H9 (cell line): ENCODE measurements around the gene ASH1L. TPM values are rescaled to one million over a fixed set of nuclear protein-coding genes. Genes with fewer than 3 reads are reported as not detected.
A peak's percentile ranks its signal among the peaks of the same experiment; 100 is the strongest.

Source experiments
- DNase-seq: peaks from one replicate; pipeline ENCODE4 v3.0.0-alpha.2; 2017
- H2AFZ ChIP-seq: one replicate; pipeline ENCODE4 v1.6.1; 2013; ENCODE audit warnings: mild to moderate bottlenecking, low read length, control low read depth, moderate library complexity
- H2AK5ac ChIP-seq: 2 replicates; pipeline ENCODE4 v1.6.1; 2013; ENCODE audit warnings: low read length, control low read depth, mixed read lengths; ENCODE audit not compliant: insufficient read length
- H2BK120ac ChIP-seq: one replicate; pipeline ENCODE4 v1.6.1; 2013; ENCODE audit warnings: low read depth, mild to moderate bottlenecking, low read length, control low read depth, inconsistent platforms; ENCODE audit not compliant: poor library complexity, severe bottlenecking
- H2BK12ac ChIP-seq: 2 replicates; pipeline ENCODE4 v1.6.1; 2013; ENCODE audit warnings: low read length, control low read depth, mixed read lengths, low read depth; ENCODE audit not compliant: insufficient read length
- H2BK15ac ChIP-seq: 2 replicates; pipeline ENCODE4 v1.6.1; 2013; ENCODE audit warnings: low read depth, low read length, control low read depth
- H2BK20ac ChIP-seq: one replicate; pipeline ENCODE4 v1.6.1; 2013; ENCODE audit warnings: low read depth, mild to moderate bottlenecking, low read length, control low read depth, inconsistent platforms; ENCODE audit not compliant: poor library complexity, severe bottlenecking
- H2BK5ac ChIP-seq: 2 replicates; pipeline ENCODE4 v1.6.1; 2013; ENCODE audit warnings: low read length, control low read depth, mixed read lengths; ENCODE audit not compliant: insufficient read length
- H3K14ac ChIP-seq: 2 replicates; pipeline ENCODE4 v1.6.1; 2013; ENCODE audit warnings: low read length, control low read depth; ENCODE audit not compliant: insufficient read depth
- H3K18ac ChIP-seq: 2 replicates; pipeline ENCODE4 v1.6.1; 2013; ENCODE audit warnings: low read depth, mild to moderate bottlenecking, mixed read lengths, low read length, control low read depth; ENCODE audit not compliant: insufficient read length
- H3K23ac ChIP-seq: 2 replicates; pipeline ENCODE4 v1.6.1; 2013; ENCODE audit warnings: low read length, control low read depth, mixed read lengths, low read depth; ENCODE audit not compliant: insufficient read length
- H3K23me2 ChIP-seq: 2 replicates; pipeline ENCODE4 v1.6.1; 2013; ENCODE audit warnings: low read depth, mild to moderate bottlenecking, mixed read lengths, low read length, control low read depth; ENCODE audit not compliant: insufficient read length, poor library complexity, severe bottlenecking
- H3K27ac ChIP-seq: 2 replicates; pipeline ENCODE4 v1.5.1; 2013; ENCODE audit warnings: low read length, control low read depth, mixed read lengths, low read depth; ENCODE audit not compliant: insufficient read length
- H3K27me3 ChIP-seq: 2 replicates; pipeline ENCODE4 v1.6.1; 2013; ENCODE audit warnings: low read length, control low read depth, inconsistent platforms; ENCODE audit not compliant: insufficient read depth
- H3K4ac ChIP-seq: 2 replicates; pipeline ENCODE4 v1.6.1; 2013; ENCODE audit warnings: low read depth, mild to moderate bottlenecking, control low read depth, inconsistent platforms, low read length, moderate library complexity
- H3K4me1 ChIP-seq: 2 replicates; pipeline ENCODE4 v1.6.1; 2013; ENCODE audit warnings: low read length, control low read depth, inconsistent platforms; ENCODE audit not compliant: insufficient read depth
- H3K4me2 ChIP-seq: 2 replicates; pipeline ENCODE4 v1.6.1; 2013; ENCODE audit warnings: low read length, control low read depth, mixed read lengths; ENCODE audit not compliant: insufficient read length, insufficient read depth
- H3K56ac ChIP-seq: 2 replicates; pipeline ENCODE4 v1.6.1; 2013; ENCODE audit warnings: low read depth, mild to moderate bottlenecking, mixed read lengths, low read length, control low read depth; ENCODE audit not compliant: insufficient read length
- H3K79me1 ChIP-seq: 2 replicates; pipeline ENCODE4 v1.6.1; 2013; ENCODE audit warnings: low read depth, mild to moderate bottlenecking, moderate library complexity, low read length, control low read depth, inconsistent platforms; ENCODE audit not compliant: insufficient read depth, poor library complexity, severe bottlenecking
- H3K79me2 ChIP-seq: 2 replicates; pipeline ENCODE4 v1.6.1; 2013; ENCODE audit warnings: low read length, control low read depth, inconsistent platforms; ENCODE audit not compliant: insufficient read depth
- H3K9ac ChIP-seq: 2 replicates; pipeline ENCODE4 v1.6.1; 2013; ENCODE audit warnings: low read length, control low read depth, mixed read lengths; ENCODE audit not compliant: insufficient read length; ENCODE audit errors: extremely low read depth
- H3K9me3 ChIP-seq: one replicate; pipeline ENCODE4 v1.6.1; 2013; ENCODE audit warnings: low read depth, low read length, inconsistent platforms; ENCODE audit not compliant: control insufficient read depth
- H3T11ph ChIP-seq: one replicate; pipeline ENCODE4 v1.6.1; 2013; ENCODE audit warnings: mild to moderate bottlenecking, low read length, control low read depth, inconsistent platforms
- H4K20me1 ChIP-seq: one replicate; pipeline ENCODE4 v1.6.1; 2013; ENCODE audit not compliant: control insufficient read depth, insufficient read length, insufficient read depth
- H4K5ac ChIP-seq: 2 replicates; pipeline ENCODE4 v1.6.1; 2013; ENCODE audit warnings: low read depth, mild to moderate bottlenecking, mixed read lengths, low read length, control low read depth; ENCODE audit not compliant: insufficient read length
- H4K8ac ChIP-seq: replicated peaks from 2 replicates; pipeline ENCODE4 v1.6.1; 2013; ENCODE audit warnings: low read length, control low read depth, mixed read lengths, low read depth; ENCODE audit not compliant: insufficient read length
- H4K91ac ChIP-seq: 2 replicates; pipeline ENCODE4 v1.6.1; 2013; ENCODE audit warnings: low read depth, mild to moderate bottlenecking, moderate library complexity, mixed read lengths, low read length, control low read depth; ENCODE audit not compliant: insufficient read length
- H3K27ac Mint-ChIP-seq, 3 experiments: 2 replicates in 2 of 3; 3 replicates in 1 of 3; pipeline ENCODE4 v1.8.0; 2020 to 2021; ENCODE audit warnings: mixed read lengths in 3 of 3, mild to moderate bottlenecking in 1 of 3, moderate library complexity in 1 of 3
- H3K27me3 Mint-ChIP-seq: 2 replicates; pipeline ENCODE4 v1.8.0; 2021; ENCODE audit warnings: low read depth, mild to moderate bottlenecking, moderate library complexity, mixed read lengths
- H3K36me3 Mint-ChIP-seq, 3 experiments: 2 replicates in 2 of 3; 3 replicates in 1 of 3; pipeline ENCODE4 v1.8.0; 2020 to 2021; ENCODE audit warnings: low read depth in 3 of 3, mixed read lengths in 3 of 3; ENCODE audit not compliant: insufficient read depth in 1 of 3
- H3K4me1 Mint-ChIP-seq, 2 experiments: 2 replicates each; pipeline ENCODE4 v1.8.0; 2020; ENCODE audit warnings: mixed read lengths in 2 of 2
- H3K4me3 Mint-ChIP-seq, 2 experiments: 2 replicates in 1 of 2; 3 replicates in 1 of 2; pipeline ENCODE4 v1.8.0; 2020 to 2021; ENCODE audit warnings: mild to moderate bottlenecking in 2 of 2, mixed read lengths in 2 of 2, moderate library complexity in 1 of 2
- H3K9me3 Mint-ChIP-seq, 2 experiments: 2 replicates in 1 of 2; 3 replicates in 1 of 2; pipeline ENCODE4 v1.8.0; 2020; ENCODE audit warnings: mild to moderate bottlenecking in 2 of 2, mixed read lengths in 2 of 2, moderate library complexity in 1 of 2
- WGBS: extraction: QIAGEN DNeasy Blood & Tissue Kit; methylation state at CpG from one replicate; pipeline ENCODE4 v1.1.7; 2013; ENCODE audit warnings: missing lambda C conversion rate, low lambda C conversion rate, mixed read lengths; ENCODE audit not compliant: insufficient read length; ENCODE audit errors: extremely low coverage; 5-methylcytosine and 5-hydroxymethylcytosine counted together
- total RNA-seq: library from RNA; stranded (reverse); gene quantifications from 2 replicates; pipeline ENCODE4 v1.2.1, GENCODE V29; 2021
- TF ChIP-seq, protein P1 (sequence below): fragments of 200-600 bp; sonication (generic); conservative IDR thresholded peaks from 3 replicates; pipeline ENCODE4 v1.8.0; 2021; ENCODE audit warnings: antibody characterized with exemption, mild to moderate bottlenecking

Gene ASH1L
- total RNA-seq, 1 experiment from 2014 or later = 32.8 TPM

DNA sequence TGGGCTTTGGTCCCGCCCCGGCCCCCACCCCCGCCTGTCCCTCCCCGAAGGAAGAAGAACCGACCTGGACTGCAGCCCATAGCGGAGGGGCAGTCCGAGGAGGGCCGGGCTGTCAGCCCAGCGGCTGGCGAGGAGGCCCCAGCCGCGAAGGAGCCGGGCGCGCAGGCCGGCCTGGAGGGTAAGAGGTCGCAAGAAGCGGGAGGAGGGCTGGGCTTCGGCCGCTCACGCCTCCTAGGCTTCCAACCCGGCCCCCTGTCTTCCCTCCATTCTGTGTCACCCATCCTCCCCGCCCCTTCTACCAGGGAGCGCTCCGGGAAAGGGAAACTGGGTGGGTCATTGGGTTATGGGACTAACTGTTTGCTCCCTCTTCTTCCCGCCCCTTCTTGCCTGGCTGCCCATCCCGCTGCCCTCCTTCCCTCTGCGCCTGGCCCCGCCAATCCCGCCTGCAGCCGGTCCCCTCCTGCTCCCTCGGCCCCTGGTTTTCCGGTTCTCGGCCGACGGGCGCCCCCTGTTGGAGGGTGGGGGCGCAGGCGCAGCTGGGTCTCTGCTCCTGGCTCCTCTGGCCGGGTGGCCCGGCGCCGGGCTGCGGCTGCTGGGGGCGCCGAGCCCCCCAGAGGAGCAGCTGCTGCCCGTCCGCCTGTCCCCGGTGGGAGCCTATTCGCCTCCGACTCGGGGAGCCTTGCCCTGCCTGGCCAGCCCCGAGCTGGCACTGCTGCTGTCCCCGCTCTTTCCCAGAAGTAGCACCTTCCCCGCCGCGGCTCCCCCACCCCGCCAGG lies 239.5 kb downstream of the ASH1L start:
- no peak overlapping the region for H3K27ac ChIP-seq
- H3K23me2 ChIP-seq = peaks cover 31% of the 10 kb centered on the region
- no peak overlapping the region for H3K4ac ChIP-seq
- H3K79me1 ChIP-seq = no peaks in the 10 kb centered on the region
- H2BK12ac ChIP-seq = no peak overlapping the region
- Mint-ChIP-seq H3K36me3 (peaks cover 5 to 41% (median 35%) of the 10 kb centered on the region in 3 experiments; a peak in 6 of 7 replicates), H3K4me3 (peak overlapping the region; percentile 93 to 96), H3K27ac (peak overlapping the region in 1 of 3 experiments; percentile 40; a peak in 1 of 7 replicates), H3K9me3 (no peaks in the 10 kb centered on the region), H3K27me3 (no peaks in the 10 kb centered on the region; the same call in none of the 2 replicates), H3K4me1 (peaks cover 40 to 42% of the 10 kb centered on the region in 2 experiments)
- H3K4me1 ChIP-seq = peaks cover 2% of the 10 kb centered on the region; the same call in 1 of the 2 replicates
- H3K14ac ChIP-seq = no peak overlapping the region; the same call in 1 of the 2 replicates
- no peak overlapping the region for H2AFZ ChIP-seq
- DNase-seq = peak; percentile 96
- H3K18ac ChIP-seq = no peak overlapping the region
- no peaks in the 10 kb centered on the region for H3K9me3 ChIP-seq
- no peaks in the 10 kb centered on the region for H3K27me3 ChIP-seq
- no peaks in the 10 kb centered on the region for H3K79me2 ChIP-seq
- H2BK20ac ChIP-seq = no peak overlapping the region
- H3K4me2 ChIP-seq = peak overlapping the region; percentile 68
- WGBS = no CpG with 5 or more reads among the region's 58 CpGs
- no peak overlapping the region for H3K9ac ChIP-seq
- H2BK120ac ChIP-seq = no peak overlapping the region
- H4K91ac ChIP-seq = no peak overlapping the region
- TF ChIP-seq, protein P1, sequence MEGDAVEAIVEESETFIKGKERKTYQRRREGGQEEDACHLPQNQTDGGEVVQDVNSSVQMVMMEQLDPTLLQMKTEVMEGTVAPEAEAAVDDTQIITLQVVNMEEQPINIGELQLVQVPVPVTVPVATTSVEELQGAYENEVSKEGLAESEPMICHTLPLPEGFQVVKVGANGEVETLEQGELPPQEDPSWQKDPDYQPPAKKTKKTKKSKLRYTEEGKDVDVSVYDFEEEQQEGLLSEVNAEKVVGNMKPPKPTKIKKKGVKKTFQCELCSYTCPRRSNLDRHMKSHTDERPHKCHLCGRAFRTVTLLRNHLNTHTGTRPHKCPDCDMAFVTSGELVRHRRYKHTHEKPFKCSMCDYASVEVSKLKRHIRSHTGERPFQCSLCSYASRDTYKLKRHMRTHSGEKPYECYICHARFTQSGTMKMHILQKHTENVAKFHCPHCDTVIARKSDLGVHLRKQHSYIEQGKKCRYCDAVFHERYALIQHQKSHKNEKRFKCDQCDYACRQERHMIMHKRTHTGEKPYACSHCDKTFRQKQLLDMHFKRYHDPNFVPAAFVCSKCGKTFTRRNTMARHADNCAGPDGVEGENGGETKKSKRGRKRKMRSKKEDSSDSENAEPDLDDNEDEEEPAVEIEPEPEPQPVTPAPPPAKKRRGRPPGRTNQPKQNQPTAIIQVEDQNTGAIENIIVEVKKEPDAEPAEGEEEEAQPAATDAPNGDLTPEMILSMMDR = peak; percentile 97
- H4K8ac ChIP-seq = no peak overlapping the region
- H2BK5ac ChIP-seq = no peak overlapping the region
- no peak overlapping the region for H3T11ph ChIP-seq
- H4K5ac ChIP-seq = no peak overlapping the region
- H3K23ac ChIP-seq = no peak overlapping the region
- no peak overlapping the region for H2BK15ac ChIP-seq
- no peaks in the 10 kb centered on the region for H4K20me1 ChIP-seq
- H3K56ac ChIP-seq = no peak overlapping the region
- H2AK5ac ChIP-seq = no peak overlapping the region
